Medulla oblongata (tissue), 1 donor: ENCODE measurements around the gene PBXIP1.

Experiments used
- DNase-seq: peaks from one replicate; pipeline ENCODE4 v3.0.0-alpha.2; 2015; ENCODE audit errors: extremely low spot score

PBXIP1 gene

GRCh38 chr1:154895798-154896197 lies 60.1 kb downstream of the PBXIP1 start:
- peak; percentile 22 for DNase-seq
